Natural killer cell treated with Interleukin-12 subunit alpha and Interleukin-12 subunit beta and Interleukin-15 and Interleukin-18, amount 100 ng/mL, for 72 hours (primary cell): ENCODE data around the gene ZNF629. TPM values are rescaled to one million over a fixed set of nuclear protein-coding genes. Genes with fewer than 3 reads are reported as not detected.
A peak's percentile ranks its signal among the peaks of the same experiment; 100 is the strongest.

Experiments used
- ATAC-seq, 2 donors: fragments of 150-1000 bp; cut with Tn5 transposase in 1 of 2; sonication (Bioruptor Pico), chemical (Tn5 transposase) in 1 of 2; 2 replicates each; pipeline ENCODE4 v1.10.0; 2021
- DNase-seq: peaks from one replicate; pipeline ENCODE4 v3.0.0; 2022; ENCODE audit warnings: low spot score
- H3K27ac Mint-ChIP-seq, 2 donors: 1 replicate in 1 of 2; 2 replicates in 1 of 2; pipeline ENCODE4 v1.8.0; 2022; ENCODE audit warnings: mixed read lengths in 2 of 2, mild to moderate bottlenecking in 1 of 2, moderate library complexity in 1 of 2
- H3K27me3 Mint-ChIP-seq, 2 donors: 1 replicate in 1 of 2; 2 replicates in 1 of 2; pipeline ENCODE4 v1.8.0; 2022; ENCODE audit warnings: mixed read lengths in 2 of 2
- H3K36me3 Mint-ChIP-seq: one replicate; pipeline ENCODE4 v1.8.0; 2022; ENCODE audit warnings: mixed read lengths
- H3K4me1 Mint-ChIP-seq, 2 donors: 1 replicate in 1 of 2; 2 replicates in 1 of 2; pipeline ENCODE4 v1.8.0; 2022; ENCODE audit warnings: low read depth in 2 of 2, mixed read lengths in 2 of 2, mild to moderate bottlenecking in 1 of 2
- H3K4me3 Mint-ChIP-seq: one replicate; pipeline ENCODE4 v1.8.0; 2022; ENCODE audit warnings: mixed read lengths
- H3K9me3 Mint-ChIP-seq: 2 replicates; pipeline ENCODE4 v1.8.0; 2022; ENCODE audit warnings: mixed read lengths
- total RNA-seq, 2 donors: library from RNA; stranded (reverse); gene quantifications; one replicate each; pipeline ENCODE4 v1.2.3, GENCODE V29; 2022

Gene ZNF629
- total RNA-seq, 2 donors from 2014 or later, result 0.98 to 3.8 TPM

DNA sequence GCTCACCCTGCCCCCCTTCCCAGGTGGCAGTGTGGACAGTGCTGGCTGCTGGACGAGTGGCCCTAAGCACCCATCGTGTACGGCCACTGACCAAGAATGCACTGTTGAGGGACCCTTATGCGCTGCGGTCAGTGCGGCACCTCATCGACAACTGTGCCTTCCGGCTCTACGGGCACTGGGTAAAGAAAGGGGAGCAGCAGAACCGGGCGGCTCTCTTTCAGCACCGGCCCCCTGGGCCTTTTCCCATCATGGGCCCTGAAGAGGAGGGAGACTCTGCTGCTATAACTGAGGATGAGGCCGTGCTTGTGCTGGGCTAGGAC, 30.3 kb downstream of the ZNF629 start:
- no peaks in the 10 kb centered on the region for H3K36me3 Mint-ChIP-seq
- H3K9me3 Mint-ChIP-seq, result no peaks in the 10 kb centered on the region
- no peak for ATAC-seq
- no peak overlapping the region for H3K27ac Mint-ChIP-seq
- no peaks in the 10 kb centered on the region for H3K27me3 Mint-ChIP-seq
- peaks cover 11 to 13% of the 10 kb centered on the region in 2 donors for H3K4me1 Mint-ChIP-seq
- DNase-seq, result peak; percentile 16
- no peak overlapping the region for H3K4me3 Mint-ChIP-seq

DNA sequence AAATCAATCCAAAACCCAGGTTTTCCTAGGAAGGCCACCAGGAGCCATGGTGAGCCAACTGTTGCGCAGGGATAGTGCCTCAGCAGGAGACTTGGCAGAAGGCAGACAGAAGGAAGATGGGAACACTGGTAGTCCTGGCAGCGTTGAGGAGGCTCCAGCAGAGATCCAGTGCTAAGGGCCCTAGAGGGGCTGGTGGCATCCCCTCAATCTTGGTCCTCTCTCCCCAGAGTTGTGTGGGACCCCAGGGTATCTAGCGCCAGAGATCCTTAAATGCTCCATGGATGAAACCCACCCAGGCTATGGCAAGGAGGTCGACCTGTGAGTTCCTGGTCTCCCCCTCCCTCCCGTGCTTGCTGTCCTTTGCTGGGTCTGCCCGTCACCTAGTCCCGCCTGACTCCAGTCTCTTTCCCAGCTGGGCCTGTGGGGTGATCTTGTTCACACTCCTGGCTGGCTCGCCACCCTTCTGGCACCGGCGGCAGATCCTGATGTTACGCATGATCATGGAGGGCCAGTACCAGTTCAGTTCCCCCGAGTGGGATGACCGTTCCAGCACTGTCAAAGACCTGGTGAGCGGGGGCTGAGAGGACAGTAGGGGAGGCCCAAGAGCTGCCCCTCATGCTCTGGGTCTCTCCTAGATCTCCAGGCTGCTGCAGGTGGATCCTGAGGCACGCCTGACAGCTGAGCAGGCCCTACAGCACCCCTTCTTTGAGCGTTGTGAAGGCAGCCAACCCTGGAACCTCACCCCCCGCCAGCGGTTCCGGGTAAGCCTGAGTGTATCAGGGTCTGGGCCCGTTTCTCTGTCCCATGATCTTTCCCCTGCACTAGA, 30.8 kb downstream of the ZNF629 start:
- ATAC-seq, result peak in 1 of 2 donors; percentile 8
- Mint-ChIP-seq H3K4me3 (no peak overlapping the region), H3K4me1 (peaks cover 12 to 16% of the 10 kb centered on the region in 2 donors), H3K36me3 (peaks cover 5% of the 10 kb centered on the region), H3K27ac (no peak overlapping the region), H3K9me3 (no peaks in the 10 kb centered on the region), H3K27me3 (no peaks in the 10 kb centered on the region)
- peak; percentile 55 for DNase-seq

GRCh38 chr16:30753596-30753995, 33.4 kb downstream of the ZNF629 start:
- Mint-ChIP-seq H3K27ac (no peak overlapping the region), H3K36me3 (peaks cover 5% of the 10 kb centered on the region), H3K4me3 (no peak overlapping the region), H3K4me1 (peaks cover 22 to 25% of the 10 kb centered on the region in 2 donors), H3K9me3 (no peaks in the 10 kb centered on the region), H3K27me3 (no peaks in the 10 kb centered on the region)
- DNase-seq, result no peak
- ATAC-seq, result no peak

DNA sequence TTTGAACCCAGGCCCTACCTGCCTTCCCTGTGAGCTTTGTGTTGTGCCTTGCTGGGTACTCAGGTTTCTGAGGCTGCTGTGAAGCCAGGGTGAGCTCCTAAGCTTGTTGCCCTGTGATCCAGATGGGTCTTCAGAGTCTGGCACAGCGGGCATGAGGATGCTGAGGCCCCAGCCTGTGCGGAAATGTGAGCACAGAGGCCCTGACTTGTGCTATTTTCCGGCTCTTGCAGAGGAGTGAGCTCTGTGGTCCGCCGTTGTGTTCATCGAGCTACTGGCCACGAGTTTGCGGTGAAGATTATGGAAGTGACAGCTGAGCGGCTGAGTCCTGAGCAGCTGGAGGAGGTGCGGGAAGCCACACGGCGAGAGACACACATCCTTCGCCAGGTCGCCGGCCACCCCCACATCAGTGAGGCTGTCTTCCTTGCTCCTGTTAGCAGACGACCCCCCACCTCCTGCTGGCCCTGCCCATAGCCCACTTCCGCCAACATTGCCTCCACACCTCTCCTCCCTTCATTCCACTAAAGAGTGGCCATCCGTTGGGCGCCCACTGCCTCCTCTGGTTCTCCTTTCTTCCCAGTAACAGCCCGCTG, 36.0 kb downstream of the ZNF629 start:
- no peak for ATAC-seq
- Mint-ChIP-seq H3K36me3 (peaks cover 5% of the 10 kb centered on the region), H3K9me3 (no peaks in the 10 kb centered on the region), H3K4me1 (peaks cover 34 to 37% of the 10 kb centered on the region in 2 donors), H3K27ac (peak overlapping the region in 1 of 2 donors; percentile 91), H3K27me3 (no peaks in the 10 kb centered on the region), H3K4me3 (no peak overlapping the region)
- no peak for DNase-seq

GRCh38 chr16:30750201-30750600, 36.8 kb downstream of the ZNF629 start:
- Mint-ChIP-seq H3K36me3 (peaks cover 6% of the 10 kb centered on the region), H3K27ac (peak overlapping the region; percentile 86 to 91)

GRCh38 chr16:30748634-30749445, 38.2 kb downstream of the ZNF629 start:
- H3K27ac Mint-ChIP-seq, result peak overlapping the region; percentile 86 to 91
- DNase-seq (peak; percentile 74), ATAC-seq (peak; percentile 61 to 67)
- peaks cover 10% of the 10 kb centered on the region for H3K36me3 Mint-ChIP-seq
- peak overlapping the region; percentile 93 for H3K4me3 Mint-ChIP-seq
- H3K4me1 Mint-ChIP-seq, result peaks cover 34 to 37% of the 10 kb centered on the region in 2 donors
- no peaks in the 10 kb centered on the region for H3K27me3 Mint-ChIP-seq
- no peaks in the 10 kb centered on the region for H3K9me3 Mint-ChIP-seq

More at GRCh38 chr16:30750201-30750600, 36.8 kb downstream of the ZNF629 start:
- Mint-ChIP-seq H3K4me3 (no peak overlapping the region), H3K9me3 (no peaks in the 10 kb centered on the region), H3K4me1 (peaks cover 34 to 37% of the 10 kb centered on the region in 2 donors), H3K27me3 (no peaks in the 10 kb centered on the region)
- ATAC-seq (no peak), DNase-seq (no peak)

GRCh38 chr16:30747799-30748633, 39.0 kb downstream of the ZNF629 start, which contains the start of gene PHKG2:
PHKG2 (plus strand) TSS chr16:30748425; CDS start chr16:30748821, 396 bp downstream.
- Mint-ChIP-seq H3K9me3 (no peaks in the 10 kb centered on the region), H3K4me1 (peaks cover 34 to 37% of the 10 kb centered on the region in 2 donors), H3K36me3 (peaks cover 10% of the 10 kb centered on the region), H3K4me3 (peak within 1 kb of the TSS; percentile 93), H3K27ac (peak within 1 kb of the TSS; percentile 86 to 91), H3K27me3 (no peaks in the 10 kb centered on the region)
- peak; percentile 99 for DNase-seq
- peak; percentile 99 for ATAC-seq

DNA sequence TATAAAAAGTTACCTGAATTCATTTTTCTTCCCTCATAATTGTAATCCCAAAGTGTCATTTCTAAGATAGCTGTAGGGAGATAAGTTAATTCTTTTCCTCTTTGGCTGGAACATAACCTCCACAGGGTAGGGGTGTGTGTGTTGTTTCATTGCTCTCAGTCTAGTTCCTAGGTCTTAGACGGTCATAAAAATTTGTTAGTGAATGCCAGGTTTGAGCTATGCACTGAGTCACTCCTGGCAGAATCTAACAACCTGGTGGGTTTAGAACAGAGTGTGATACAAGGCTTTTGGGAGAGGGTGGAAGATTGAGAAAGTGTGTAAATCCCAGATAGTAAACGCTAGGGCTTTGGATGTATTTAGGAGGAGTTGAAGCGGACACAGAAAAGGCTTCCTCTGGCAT, 39.7 kb downstream of the ZNF629 start:
- Mint-ChIP-seq H3K27ac (peak overlapping the region; percentile 86 to 91), H3K9me3 (no peaks in the 10 kb centered on the region), H3K4me3 (peak overlapping the region; percentile 93), H3K27me3 (no peaks in the 10 kb centered on the region), H3K4me1 (peaks cover 34 to 37% of the 10 kb centered on the region in 2 donors), H3K36me3 (peaks cover 10% of the 10 kb centered on the region)
- DNase-seq, result no peak
- no peak for ATAC-seq

GRCh38 chr16:30746638-30747175, 40.3 kb downstream of the ZNF629 start:
- Mint-ChIP-seq H3K36me3 (peaks cover 16% of the 10 kb centered on the region), H3K4me1 (peaks cover 37 to 38% of the 10 kb centered on the region in 2 donors), H3K9me3 (no peaks in the 10 kb centered on the region), H3K27ac (peak overlapping the region; percentile 86 to 91), H3K4me3 (no peak overlapping the region), H3K27me3 (no peaks in the 10 kb centered on the region)
- DNase-seq (no peak), ATAC-seq (no peak)

DNA sequence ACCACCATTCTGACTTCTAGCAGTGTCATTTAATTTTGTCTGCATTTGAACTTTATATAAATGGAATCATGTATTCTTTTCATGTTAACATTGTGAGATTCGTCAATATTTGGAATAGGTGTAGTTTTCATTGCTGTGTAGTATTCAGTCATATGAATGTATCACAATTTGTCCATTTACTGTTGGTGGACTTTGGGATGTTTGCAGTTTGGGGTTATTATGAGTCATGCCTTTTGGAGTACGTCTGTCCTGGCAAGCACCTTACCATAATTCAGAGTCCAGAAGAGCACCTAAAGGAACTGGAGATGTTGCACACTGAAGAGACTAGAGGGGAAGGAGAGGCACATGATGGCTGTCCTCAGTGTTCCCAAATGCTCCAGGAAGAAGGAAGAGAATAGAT, 41.9 kb downstream of the ZNF629 start:
- H3K27me3 Mint-ChIP-seq, result no peaks in the 10 kb centered on the region
- peaks cover 36 to 42% of the 10 kb centered on the region in 2 donors for H3K4me1 Mint-ChIP-seq
- DNase-seq, result no peak
- H3K27ac Mint-ChIP-seq, result peak overlapping the region; percentile 2 to 3
- ATAC-seq, result no peak
- H3K9me3 Mint-ChIP-seq, result no peaks in the 10 kb centered on the region
- no peak overlapping the region for H3K4me3 Mint-ChIP-seq
- peaks cover 18% of the 10 kb centered on the region for H3K36me3 Mint-ChIP-seq

- Mint-ChIP-seq H3K9me3 (no peaks in the 10 kb centered on the region), H3K27me3 (no peaks in the 10 kb centered on the region), H3K4me3 (no peak overlapping the region), H3K27ac (no peak overlapping the region), H3K4me1 (peaks cover 27 to 36% of the 10 kb centered on the region in 2 donors), H3K36me3 (peaks cover 18% of the 10 kb centered on the region)
- ATAC-seq (no peak), DNase-seq (no peak)
These were observed 42.8 kb downstream of the ZNF629 start for GRCh38 chr16:30744183-30744582.

DNA sequence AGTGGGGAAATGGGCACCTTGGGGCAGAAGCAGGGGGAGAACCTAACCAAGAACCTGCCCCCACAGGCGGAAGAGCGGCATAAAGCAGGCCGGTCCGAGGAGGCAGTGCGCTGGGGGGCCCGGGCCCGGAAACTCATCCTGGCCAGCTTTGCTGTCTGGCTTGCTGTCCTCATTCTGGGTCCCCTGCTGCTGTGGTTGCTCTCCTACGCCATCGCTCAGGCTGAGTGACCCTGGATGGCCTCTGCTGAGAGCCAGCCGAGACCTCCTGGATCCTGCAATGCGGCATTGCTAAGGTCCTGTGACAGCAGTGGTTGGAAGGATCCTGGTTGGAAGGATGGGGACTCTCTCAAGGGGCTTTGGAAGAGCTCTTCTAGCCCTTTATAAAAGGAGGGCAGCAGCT, 43.3 kb downstream of the ZNF629 start:
- no peak for ATAC-seq
- DNase-seq, result no peak
- H3K4me3 Mint-ChIP-seq, result no peak overlapping the region
- no peaks in the 10 kb centered on the region for H3K9me3 Mint-ChIP-seq
- H3K4me1 Mint-ChIP-seq, result peaks cover 22 to 32% of the 10 kb centered on the region in 2 donors
- H3K27ac Mint-ChIP-seq, result peak overlapping the region in 1 of 2 donors; percentile 69
- no peaks in the 10 kb centered on the region for H3K27me3 Mint-ChIP-seq
- H3K36me3 Mint-ChIP-seq, result peaks cover 18% of the 10 kb centered on the region

GRCh38 chr16:30741461-30741914, 45.5 kb downstream of the ZNF629 start:
- Mint-ChIP-seq H3K27me3 (no peaks in the 10 kb centered on the region), H3K4me3 (no peak overlapping the region), H3K27ac (peak overlapping the region; percentile 17 to 68), H3K9me3 (no peaks in the 10 kb centered on the region), H3K36me3 (peaks cover 26% of the 10 kb centered on the region), H3K4me1 (peaks cover 9 to 24% of the 10 kb centered on the region in 2 donors)
- ATAC-seq (no peak), DNase-seq (no peak)
